Coronary artery (tissue), 2 donors: ENCODE data around the gene EHD1.

Experiments
- DNase-seq: peaks from one replicate; pipeline ENCODE4 v3.0.0-alpha.2; 2017; ENCODE audit warnings: low spot score
- H3K27ac ChIP-seq, 2 donors: fragments of 200-600 bp; sonication (generic); one replicate each; pipeline ENCODE4 v1.5.1; 2016 to 2019
- H3K4me3 ChIP-seq: fragments of 200-600 bp; sonication (generic); 2 replicates; pipeline ENCODE4 v1.5.1; 2016; ENCODE audit warnings: mild to moderate bottlenecking, moderate library complexity
- TF ChIP-seq, protein P1 (sequence below): fragments of 200-600 bp; sonication (generic); IDR thresholded peaks from one replicate; pipeline ENCODE4 v1.5.1; 2019; ENCODE audit warnings: antibody characterized with exemption

EHD1 gene

DNA sequence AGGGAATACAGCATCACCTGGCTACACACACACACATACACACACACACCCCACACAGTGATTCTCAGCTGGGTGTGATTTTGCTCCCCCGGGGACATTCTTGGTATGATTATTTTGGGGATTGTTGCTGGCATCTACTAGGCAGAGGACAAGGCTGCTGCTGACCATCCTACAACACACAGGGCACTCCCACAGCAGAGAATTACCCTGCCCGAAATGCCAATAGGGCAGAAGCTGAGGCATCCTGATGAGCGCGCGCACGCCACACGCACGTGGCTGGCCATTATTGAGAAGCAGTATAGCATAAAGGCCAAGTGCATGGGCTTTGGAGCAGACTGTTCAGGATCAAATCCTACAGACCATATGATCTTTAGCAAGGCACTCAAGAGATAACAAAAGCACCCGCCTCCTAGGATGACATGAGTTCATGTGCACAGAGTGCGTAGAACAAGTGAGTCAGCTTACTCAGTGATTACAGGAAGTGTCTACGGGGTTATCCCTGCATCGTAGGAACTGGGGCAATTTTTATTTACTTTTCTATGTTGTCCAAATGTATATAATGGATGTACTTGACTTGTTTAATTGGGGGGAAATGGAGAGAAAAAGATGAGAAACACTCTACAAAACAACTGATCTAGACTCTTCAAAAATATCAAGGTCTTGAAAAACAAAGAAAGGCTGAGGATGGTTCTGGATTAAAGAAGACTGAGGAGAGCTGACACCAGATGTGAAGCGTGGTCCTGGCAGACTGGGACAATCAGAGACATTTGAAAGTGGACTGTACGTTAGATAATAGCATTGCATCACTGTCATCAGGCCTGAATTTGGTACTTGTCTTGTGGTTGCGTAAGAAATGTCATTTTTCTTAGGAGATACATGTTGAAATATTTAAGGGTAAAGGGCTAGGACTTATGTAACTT, 7.2 kb upstream of the EHD1 start:
- TF ChIP-seq, protein P1, sequence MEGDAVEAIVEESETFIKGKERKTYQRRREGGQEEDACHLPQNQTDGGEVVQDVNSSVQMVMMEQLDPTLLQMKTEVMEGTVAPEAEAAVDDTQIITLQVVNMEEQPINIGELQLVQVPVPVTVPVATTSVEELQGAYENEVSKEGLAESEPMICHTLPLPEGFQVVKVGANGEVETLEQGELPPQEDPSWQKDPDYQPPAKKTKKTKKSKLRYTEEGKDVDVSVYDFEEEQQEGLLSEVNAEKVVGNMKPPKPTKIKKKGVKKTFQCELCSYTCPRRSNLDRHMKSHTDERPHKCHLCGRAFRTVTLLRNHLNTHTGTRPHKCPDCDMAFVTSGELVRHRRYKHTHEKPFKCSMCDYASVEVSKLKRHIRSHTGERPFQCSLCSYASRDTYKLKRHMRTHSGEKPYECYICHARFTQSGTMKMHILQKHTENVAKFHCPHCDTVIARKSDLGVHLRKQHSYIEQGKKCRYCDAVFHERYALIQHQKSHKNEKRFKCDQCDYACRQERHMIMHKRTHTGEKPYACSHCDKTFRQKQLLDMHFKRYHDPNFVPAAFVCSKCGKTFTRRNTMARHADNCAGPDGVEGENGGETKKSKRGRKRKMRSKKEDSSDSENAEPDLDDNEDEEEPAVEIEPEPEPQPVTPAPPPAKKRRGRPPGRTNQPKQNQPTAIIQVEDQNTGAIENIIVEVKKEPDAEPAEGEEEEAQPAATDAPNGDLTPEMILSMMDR: no peak
- Histone ChIP-seq H3K4me3 (no peak overlapping the region), H3K27ac (peak overlapping the region in 1 of 2 donors; percentile 87)
- DNase-seq: no peak

DNA sequence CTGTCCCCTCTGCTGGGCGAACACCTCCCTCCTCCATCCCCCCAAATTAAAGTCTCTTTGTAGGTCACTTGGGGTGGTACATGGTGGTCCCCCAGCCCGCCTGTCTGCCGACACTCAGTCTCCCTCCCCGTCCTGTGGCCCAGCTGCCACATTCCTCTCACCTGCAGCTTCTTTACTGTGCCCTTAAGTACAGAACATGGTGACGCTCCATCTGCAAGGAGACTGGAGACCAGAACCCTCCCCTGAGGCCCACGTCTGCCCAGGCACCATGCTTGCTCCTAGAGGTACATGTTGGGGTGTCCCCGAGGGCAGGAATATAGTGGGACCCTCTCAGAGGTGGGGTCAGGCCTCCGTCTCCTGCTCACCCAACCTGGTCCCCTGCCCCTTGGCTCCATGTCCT, 5.6 kb upstream of the EHD1 start:
- TF ChIP-seq, protein P1: no peak
- peak overlapping the region in 1 of 2 donors; percentile 87 for H3K27ac ChIP-seq
- H3K4me3 ChIP-seq: no peak overlapping the region
- no peak for DNase-seq

DNA sequence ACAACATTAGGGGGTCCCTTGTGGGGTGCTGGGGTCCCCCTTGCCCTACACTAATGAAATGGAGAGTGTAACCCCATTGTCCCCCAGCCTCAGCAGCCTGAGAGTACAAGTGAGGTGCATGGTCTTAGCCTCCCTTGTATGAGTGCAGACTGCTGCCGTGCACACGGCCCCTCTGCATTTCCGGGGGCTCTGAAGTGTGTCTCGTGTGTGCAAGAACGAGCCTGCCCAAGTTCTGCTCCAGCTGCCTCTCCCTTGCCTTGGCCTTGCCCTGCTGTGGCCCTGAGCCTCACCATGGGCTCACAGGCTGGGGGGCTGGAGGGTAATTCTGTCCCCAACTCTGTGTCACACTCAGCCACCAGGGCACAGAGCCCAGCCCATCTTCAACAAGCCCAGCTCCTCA, 5.2 kb upstream of the EHD1 start:
- Histone ChIP-seq H3K27ac (peak overlapping the region; percentile 7 to 87), H3K4me3 (no peak overlapping the region)
- DNase-seq: no peak
- TF ChIP-seq, protein P1: no peak

DNA sequence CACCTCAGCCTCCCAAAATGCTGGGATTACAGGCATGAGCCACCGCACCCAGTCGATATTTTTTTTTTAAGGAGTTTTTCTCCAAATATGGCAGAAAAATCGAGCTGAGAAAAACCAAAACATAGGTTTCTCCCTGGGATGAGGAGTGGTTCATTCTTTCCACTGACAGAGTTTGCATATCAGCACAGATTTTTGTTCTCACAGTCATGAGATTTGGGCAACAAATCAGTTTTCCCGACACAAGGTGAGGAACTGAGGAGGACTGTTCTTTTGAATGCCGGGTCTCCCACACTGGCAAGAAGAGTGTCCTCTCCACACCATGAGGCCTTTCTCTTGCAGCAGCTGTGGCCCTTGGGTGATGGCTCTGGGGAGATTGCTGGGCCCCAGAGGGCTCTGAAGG, 3.8 kb upstream of the EHD1 start:
- H3K4me3 ChIP-seq: no peak overlapping the region
- TF ChIP-seq, protein P1: no peak
- no peak for DNase-seq
- H3K27ac ChIP-seq: peak overlapping the region; percentile 77 to 87

DNA sequence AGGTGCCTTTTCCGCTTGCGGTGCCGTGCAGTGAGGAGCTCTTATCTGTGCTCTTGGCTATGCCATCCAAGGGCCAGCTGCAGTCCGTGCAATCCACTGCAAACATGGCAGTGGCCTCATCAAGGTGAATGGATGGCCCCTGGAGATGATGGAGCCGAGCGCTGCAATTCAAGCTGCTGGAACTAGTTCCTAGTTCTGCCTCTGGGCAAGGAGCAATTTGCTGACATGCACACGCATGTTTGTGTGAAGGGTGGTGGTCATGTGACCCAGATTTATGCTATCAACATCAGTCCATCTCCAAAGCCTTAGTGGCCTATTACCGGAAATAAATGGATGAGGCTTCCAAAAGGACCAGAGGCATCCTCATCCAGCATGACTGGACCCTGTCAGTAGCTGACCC, 3.1 kb upstream of the EHD1 start:
- peak overlapping the region; percentile 77 to 87 for H3K27ac ChIP-seq
- TF ChIP-seq, protein P1: no peak
- H3K4me3 ChIP-seq: no peak overlapping the region
- no peak for DNase-seq

DNA sequence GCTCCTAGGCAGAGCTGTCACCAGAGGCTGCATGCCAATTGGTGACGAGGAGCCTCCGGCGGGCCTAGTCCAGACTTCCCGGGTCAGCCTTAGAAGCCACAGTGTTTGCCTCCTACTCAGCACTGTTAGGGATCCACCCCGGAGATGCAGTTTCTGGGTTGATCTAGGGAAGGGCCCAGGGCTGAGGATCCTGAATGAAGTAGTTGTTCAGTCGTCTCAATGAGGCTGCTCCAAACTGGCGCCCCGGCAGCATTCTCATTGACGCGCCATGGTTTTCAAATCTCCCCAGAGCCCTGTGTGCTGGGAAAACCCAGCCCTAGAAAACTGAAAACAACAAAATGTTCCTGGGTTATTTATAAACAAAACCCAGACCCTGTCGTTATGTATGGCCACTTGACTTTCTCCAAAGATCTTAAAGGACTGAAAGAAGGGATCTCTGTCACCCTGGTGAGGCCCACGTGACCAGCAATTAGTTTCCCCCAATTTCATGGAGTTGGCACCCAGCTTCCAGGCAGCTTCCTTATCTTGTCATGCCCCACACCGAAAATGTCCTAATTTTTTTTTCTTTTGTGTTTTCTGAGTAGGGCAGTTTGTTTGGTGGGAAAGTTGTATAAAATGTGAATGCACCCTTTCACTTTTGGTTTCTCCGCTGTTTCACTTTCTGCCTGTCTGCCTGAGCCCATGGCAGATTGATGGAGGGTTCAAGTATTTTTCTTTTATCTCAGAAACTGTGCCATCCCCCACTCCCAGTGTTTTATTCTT, 2.0 kb upstream of the EHD1 start:
- Histone ChIP-seq H3K4me3 (no peak overlapping the region), H3K27ac (peak overlapping the region; percentile 87 to 94)
- DNase-seq: no peak

More for the DNA sequence above, 2.0 kb upstream of the EHD1 start:
- TF ChIP-seq, protein P1: no peak
